HG03432 (cell line): ENCODE data around the gene DGKH.
A peak's percentile ranks its signal among the peaks of the same experiment; 100 is the strongest.

ENCODE experiments used
- ATAC-seq: cut with Tn5 transposase; IDR thresholded peaks from one replicate; pipeline ENCODE4 v1.9.1; 2021; ENCODE audit warnings: mild to moderate bottlenecking, moderate library complexity; ENCODE audit not compliant: unreplicated experiment

The DGKH gene

GRCh38 chr13:42271337-42272114 lies 223.1 kb downstream of the DGKH start:
- peak; percentile 88 for ATAC-seq

- ATAC-seq, result peak; percentile 25
These were observed 223.8 kb downstream of the DGKH start, which contains the start of gene AKAP11 for GRCh38 chr13:42272115-42272803. TSS of gene AKAP11 (plus strand) at chr13:42272152. CDS start at chr13:42286349, 14,197 bp downstream.

- ATAC-seq, result no peak
These were observed 224.3 kb downstream of the DGKH start for GRCh38 chr13:42272804-42273175.

- ATAC-seq, result no peak
These were observed 226.1 kb downstream of the DGKH start for GRCh38 chr13:42274386-42275097.

GRCh38 chr13:42275098-42275471 lies 226.6 kb downstream of the DGKH start:
- ATAC-seq, result peak; percentile 32

- ATAC-seq, result no peak
These were observed 227.1 kb downstream of the DGKH start for GRCh38 chr13:42275506-42275905.

- no peak for ATAC-seq
These were observed 228.2 kb downstream of the DGKH start for GRCh38 chr13:42276683-42277082.

- no peak for ATAC-seq
These were observed 229.3 kb downstream of the DGKH start for GRCh38 chr13:42277618-42278276.

GRCh38 chr13:42279080-42279479 lies 230.6 kb downstream of the DGKH start:
- ATAC-seq, result no peak

GRCh38 chr13:42279986-42280385 lies 231.5 kb downstream of the DGKH start:
- ATAC-seq, result no peak

- no peak for ATAC-seq
These were observed 232.1 kb downstream of the DGKH start for GRCh38 chr13:42280537-42280936.

- no peak for ATAC-seq
These were observed 235.1 kb downstream of the DGKH start for GRCh38 chr13:42283574-42283973.

- no peak for ATAC-seq
These were observed 235.6 kb downstream of the DGKH start for GRCh38 chr13:42284068-42284467.
